ENCODE results near the gene ANO4. TPM values are rescaled to one million over a fixed set of nuclear protein-coding genes. Genes with fewer than 3 reads are reported as not detected.

ANO4 gene
- total and polyA plus RNA-seq, 5 donors from 2014 or later = not detected

GRCh38 chr12:101039848-101040531 is 245.4 kb downstream of the ANO4 start:
- no peaks in the 10 kb centered on the region for H3K4me1 ChIP-seq (ENCODE audit: control insufficient read depth, insufficient read depth, low read length, poor library complexity, severe bottlenecking)
- no peak overlapping the region for H3K27ac Mint-ChIP-seq
- no peak for ATAC-seq (ENCODE audit: low read depth in 2 of 2)
- H3K27ac ChIP-seq (ENCODE audit: insufficient read depth, low read length, poor library complexity, severe bottlenecking) = no peak overlapping the region
- H3K4me3 ChIP-seq (ENCODE audit: low read depth, low read length) = no peak overlapping the region
- no peaks in the 10 kb centered on the region for H3K9me3 ChIP-seq (ENCODE audit: control insufficient read depth in 2 of 2, low read length in 2 of 2)
- no peaks in the 10 kb centered on the region for H3K4me1 Mint-ChIP-seq
- H3K27me3 Mint-ChIP-seq = no peaks in the 10 kb centered on the region
- H3K4me3 Mint-ChIP-seq = no peak overlapping the region
- H3K36me3 ChIP-seq (ENCODE audit: control insufficient read depth, insufficient read depth, low read length) = no peaks in the 10 kb centered on the region
- peaks cover 0 to 7% (median 2%) of the 10 kb centered on the region in 7 donors for H3K9me3 Mint-ChIP-seq
- no peak for DNase-seq
- H3K27me3 ChIP-seq (ENCODE audit: control insufficient read depth, insufficient read depth, low read length) = no peaks in the 10 kb centered on the region
- H3K36me3 Mint-ChIP-seq = no peaks in the 10 kb centered on the region

DNA sequence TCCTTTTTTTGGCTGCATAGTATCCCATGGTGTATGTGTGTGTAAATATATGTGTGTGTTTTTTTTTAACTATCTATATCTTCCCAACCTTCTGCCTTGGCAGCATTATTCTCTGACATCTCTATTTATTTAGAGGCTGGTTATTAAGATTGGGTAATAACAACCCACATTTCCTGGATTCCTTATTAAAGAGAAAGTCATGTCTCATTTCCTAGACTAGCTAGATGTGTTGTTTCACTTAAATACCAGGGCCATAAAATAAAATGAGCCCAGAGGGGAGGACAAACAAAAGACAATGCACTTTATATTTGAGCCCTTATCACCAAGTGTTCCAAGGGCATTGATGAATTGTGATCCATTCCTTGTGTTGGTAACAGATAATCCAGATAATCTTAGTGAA is 246.4 kb downstream of the ANO4 start:
- no peaks in the 10 kb centered on the region for H3K27me3 ChIP-seq (ENCODE audit: control insufficient read depth, insufficient read depth, low read length)
- no peak overlapping the region for H3K4me3 Mint-ChIP-seq
- no peak overlapping the region for H3K4me3 ChIP-seq (ENCODE audit: low read depth, low read length)
- no peak for ATAC-seq (ENCODE audit: low read depth in 2 of 2)
- no peak overlapping the region for H3K27ac Mint-ChIP-seq
- H3K9me3 ChIP-seq (ENCODE audit: control insufficient read depth in 2 of 2, low read length in 2 of 2) = no peaks in the 10 kb centered on the region
- H3K4me1 Mint-ChIP-seq = no peaks in the 10 kb centered on the region
- no peaks in the 10 kb centered on the region for H3K4me1 ChIP-seq (ENCODE audit: control insufficient read depth, insufficient read depth, low read length, poor library complexity, severe bottlenecking)
- DNase-seq = no peak
- H3K27ac ChIP-seq (ENCODE audit: insufficient read depth, low read length, poor library complexity, severe bottlenecking) = no peak overlapping the region
- no peaks in the 10 kb centered on the region for H3K36me3 ChIP-seq (ENCODE audit: control insufficient read depth, insufficient read depth, low read length)
- no peaks in the 10 kb centered on the region for H3K27me3 Mint-ChIP-seq
- H3K9me3 Mint-ChIP-seq = peaks cover 0 to 5% (median 2%) of the 10 kb centered on the region in 7 donors
- no peaks in the 10 kb centered on the region for H3K36me3 Mint-ChIP-seq

DNA sequence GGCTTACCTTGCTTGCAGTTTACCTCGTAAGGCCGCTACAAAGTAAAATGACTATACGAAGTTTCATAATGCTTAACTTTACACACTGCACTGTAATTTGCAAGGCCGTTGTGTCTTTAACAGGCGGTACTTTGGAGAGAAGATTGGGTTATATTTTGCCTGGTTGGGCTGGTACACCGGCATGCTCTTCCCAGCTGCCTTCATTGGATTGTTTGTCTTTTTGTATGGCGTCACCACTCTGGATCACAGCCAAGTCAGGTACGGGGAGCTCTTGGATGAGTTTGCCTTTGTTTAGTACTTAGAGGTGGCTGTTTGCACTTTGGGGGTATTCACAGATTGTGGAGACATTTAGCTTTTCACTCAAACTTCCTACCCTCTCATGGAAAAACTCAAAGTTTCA is 247.6 kb downstream of the ANO4 start:
- Histone ChIP-seq H3K9me3 (ENCODE audit: control insufficient read depth in 2 of 2, low read length in 2 of 2) (no peaks in the 10 kb centered on the region), H3K4me3 (ENCODE audit: low read depth, low read length) (no peak overlapping the region), H3K27ac (ENCODE audit: insufficient read depth, low read length, poor library complexity, severe bottlenecking) (no peak overlapping the region), H3K36me3 (ENCODE audit: control insufficient read depth, insufficient read depth, low read length) (no peaks in the 10 kb centered on the region), H3K27me3 (ENCODE audit: control insufficient read depth, insufficient read depth, low read length) (no peaks in the 10 kb centered on the region), H3K4me1 (ENCODE audit: control insufficient read depth, insufficient read depth, low read length, poor library complexity, severe bottlenecking) (no peaks in the 10 kb centered on the region)
- ATAC-seq (ENCODE audit: low read depth in 2 of 2) = no peak
- no peak overlapping the region for H3K4me3 Mint-ChIP-seq
- no peak overlapping the region for H3K27ac Mint-ChIP-seq
- no peaks in the 10 kb centered on the region for H3K27me3 Mint-ChIP-seq
- no peaks in the 10 kb centered on the region for H3K4me1 Mint-ChIP-seq
- H3K36me3 Mint-ChIP-seq = no peaks in the 10 kb centered on the region
- peaks cover 0 to 6% (median 0%) of the 10 kb centered on the region in 7 donors for H3K9me3 Mint-ChIP-seq
- DNase-seq = no peak

- Mint-ChIP-seq H3K27me3 (peaks cover 3% of the 10 kb centered on the region), H3K36me3 (no peaks in the 10 kb centered on the region), H3K4me3 (no peak overlapping the region), H3K4me1 (no peaks in the 10 kb centered on the region), H3K9me3 (peaks cover 0 to 6% (median 0%) of the 10 kb centered on the region in 7 donors), H3K27ac (no peak overlapping the region)
- no peak overlapping the region for H3K27ac ChIP-seq (ENCODE audit: insufficient read depth, low read length, poor library complexity, severe bottlenecking)
- ATAC-seq (ENCODE audit: low read depth in 2 of 2) (no peak), DNase-seq (no peak)
- no peaks in the 10 kb centered on the region for H3K36me3 ChIP-seq (ENCODE audit: control insufficient read depth, insufficient read depth, low read length)
- H3K27me3 ChIP-seq (ENCODE audit: control insufficient read depth, insufficient read depth, low read length) = no peaks in the 10 kb centered on the region
- no peaks in the 10 kb centered on the region for H3K4me1 ChIP-seq (ENCODE audit: control insufficient read depth, insufficient read depth, low read length, poor library complexity, severe bottlenecking)
- H3K4me3 ChIP-seq (ENCODE audit: low read depth, low read length) = no peak overlapping the region
- no peaks in the 10 kb centered on the region for H3K9me3 ChIP-seq (ENCODE audit: control insufficient read depth in 2 of 2, low read length in 2 of 2)
These were observed 250.0 kb downstream of the ANO4 start for GRCh38 chr12:101044512-101045059.

DNA sequence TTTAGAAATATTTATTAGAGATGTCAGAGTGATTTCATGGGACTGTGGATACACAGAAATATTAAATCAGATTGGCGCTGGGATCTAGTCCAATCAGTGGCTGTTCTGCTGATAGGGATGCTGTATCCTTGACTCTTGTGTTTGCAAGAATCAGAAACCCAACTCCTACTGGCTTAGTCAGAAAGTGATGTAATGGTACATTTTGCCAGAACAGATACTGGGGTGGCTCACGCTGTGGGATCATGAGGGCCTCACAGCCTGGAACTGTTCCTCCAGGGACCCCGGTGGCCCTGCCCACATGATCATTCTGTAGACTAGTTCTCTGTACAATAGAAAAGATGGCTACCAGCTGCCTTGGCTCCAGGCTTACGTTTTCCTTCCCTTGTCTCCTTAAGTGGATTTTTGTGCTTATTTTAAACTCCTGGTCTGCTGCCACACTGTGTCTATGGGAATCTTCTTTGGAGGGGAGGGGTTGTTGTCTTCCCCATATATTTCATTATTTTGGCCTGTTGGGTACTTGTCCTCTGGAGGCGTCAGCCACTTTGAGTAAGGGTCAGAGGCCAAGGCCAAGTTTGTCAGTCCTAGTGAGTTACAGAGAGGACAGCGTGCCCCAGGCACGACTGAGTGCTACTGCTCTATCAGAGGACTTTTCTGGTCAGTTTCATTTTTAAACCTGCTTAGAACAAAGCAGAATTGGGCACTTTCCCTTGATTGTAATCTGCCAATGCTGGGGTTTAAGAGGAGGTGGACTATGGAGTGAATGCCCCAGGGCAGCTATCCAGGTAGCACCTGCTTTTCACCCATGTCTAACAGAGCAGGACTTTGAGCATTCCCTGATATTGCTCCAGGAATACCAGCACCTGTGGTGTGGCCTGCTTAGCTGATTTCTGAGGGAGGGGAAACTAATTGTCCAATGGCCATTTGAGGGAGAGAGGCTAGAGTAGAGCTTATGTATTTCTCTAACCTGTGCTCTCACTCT is 251.2 kb downstream of the ANO4 start:
- Mint-ChIP-seq H3K27ac (no peak overlapping the region), H3K9me3 (peaks cover 0 to 6% (median 0%) of the 10 kb centered on the region in 7 donors)

GRCh38 chr12:101047652-101048051 is 253.1 kb downstream of the ANO4 start:
- H3K4me3 Mint-ChIP-seq = no peak overlapping the region
- H3K36me3 Mint-ChIP-seq = no peaks in the 10 kb centered on the region
- no peaks in the 10 kb centered on the region for H3K4me1 Mint-ChIP-seq

More for the DNA sequence above, 251.2 kb downstream of the ANO4 start:
- Histone ChIP-seq H3K9me3 (ENCODE audit: control insufficient read depth in 2 of 2, low read length in 2 of 2) (no peaks in the 10 kb centered on the region), H3K4me3 (ENCODE audit: low read depth, low read length) (no peak overlapping the region), H3K27ac (ENCODE audit: insufficient read depth, low read length, poor library complexity, severe bottlenecking) (no peak overlapping the region), H3K36me3 (ENCODE audit: control insufficient read depth, insufficient read depth, low read length) (no peaks in the 10 kb centered on the region), H3K4me1 (ENCODE audit: control insufficient read depth, insufficient read depth, low read length, poor library complexity, severe bottlenecking) (no peaks in the 10 kb centered on the region), H3K27me3 (ENCODE audit: control insufficient read depth, insufficient read depth, low read length) (no peaks in the 10 kb centered on the region)
- H3K27me3 Mint-ChIP-seq = peaks cover 6% of the 10 kb centered on the region
- H3K36me3 Mint-ChIP-seq = no peaks in the 10 kb centered on the region
- no peak overlapping the region for H3K4me3 Mint-ChIP-seq
- no peak for ATAC-seq (ENCODE audit: low read depth in 2 of 2)
- H3K4me1 Mint-ChIP-seq = no peaks in the 10 kb centered on the region
- no peak for DNase-seq

GRCh38 chr12:101050631-101051030 is 256.1 kb downstream of the ANO4 start:
- Histone ChIP-seq H3K27me3 (ENCODE audit: control insufficient read depth, insufficient read depth, low read length) (no peaks in the 10 kb centered on the region), H3K4me1 (ENCODE audit: control insufficient read depth, insufficient read depth, low read length, poor library complexity, severe bottlenecking) (no peaks in the 10 kb centered on the region), H3K4me3 (ENCODE audit: low read depth, low read length) (no peak overlapping the region), H3K27ac (ENCODE audit: insufficient read depth, low read length, poor library complexity, severe bottlenecking) (no peak overlapping the region), H3K9me3 (ENCODE audit: control insufficient read depth in 2 of 2, low read length in 2 of 2) (no peaks in the 10 kb centered on the region), H3K36me3 (ENCODE audit: control insufficient read depth, insufficient read depth, low read length) (no peaks in the 10 kb centered on the region)
- H3K27me3 Mint-ChIP-seq = peaks cover 6% of the 10 kb centered on the region
- no peak overlapping the region for H3K4me3 Mint-ChIP-seq
- no peak for ATAC-seq (ENCODE audit: low read depth in 2 of 2)
- no peaks in the 10 kb centered on the region for H3K4me1 Mint-ChIP-seq
- DNase-seq = no peak
- H3K27ac Mint-ChIP-seq = no peak overlapping the region
- H3K36me3 Mint-ChIP-seq = no peaks in the 10 kb centered on the region
- peaks cover 0 to 3% (median under 1%) of the 10 kb centered on the region in 7 donors for H3K9me3 Mint-ChIP-seq

More at GRCh38 chr12:101047652-101048051, 253.1 kb downstream of the ANO4 start:
- no peak for DNase-seq
- Histone ChIP-seq H3K36me3 (ENCODE audit: control insufficient read depth, insufficient read depth, low read length) (no peaks in the 10 kb centered on the region), H3K27ac (ENCODE audit: insufficient read depth, low read length, poor library complexity, severe bottlenecking) (no peak overlapping the region), H3K9me3 (ENCODE audit: control insufficient read depth in 2 of 2, low read length in 2 of 2) (no peaks in the 10 kb centered on the region), H3K4me1 (ENCODE audit: control insufficient read depth, insufficient read depth, low read length, poor library complexity, severe bottlenecking) (no peaks in the 10 kb centered on the region), H3K4me3 (ENCODE audit: low read depth, low read length) (no peak overlapping the region), H3K27me3 (ENCODE audit: control insufficient read depth, insufficient read depth, low read length) (no peaks in the 10 kb centered on the region)
- no peak for ATAC-seq (ENCODE audit: low read depth in 2 of 2)
- no peak overlapping the region for H3K27ac Mint-ChIP-seq
- peaks cover 0 to 6% (median 0%) of the 10 kb centered on the region in 7 donors for H3K9me3 Mint-ChIP-seq
- H3K27me3 Mint-ChIP-seq = peaks cover 6% of the 10 kb centered on the region

Measured in CD4-positive, CD25-positive, alpha-beta regulatory T cell (primary cell).